HG03521 (cell line): ENCODE data around the gene SMYD4.
"Not testable (repeated sequence)": the region's sequence is repeated elsewhere in the genome, so short reads cannot be mapped to it uniquely, and the experiment has no call there.

Source experiments
- ATAC-seq: cut with Tn5 transposase; IDR thresholded peaks from one replicate; pipeline ENCODE4 v1.9.1; 2021; ENCODE audit warnings: mild to moderate bottlenecking, moderate library complexity; ENCODE audit not compliant: unreplicated experiment

SMYD4 gene

GRCh38 chr17:1762233-1762900 is 67.3 kb downstream of the SMYD4 start:
- no peak for ATAC-seq

GRCh38 chr17:1759529-1759928 is 70.2 kb downstream of the SMYD4 start:
- no peak for ATAC-seq

- ATAC-seq, result no peak
Observed at GRCh38 chr17:1758807-1759206, 70.9 kb downstream of the SMYD4 start.

GRCh38 chr17:1755827-1756262 is 73.9 kb downstream of the SMYD4 start:
- ATAC-seq, result no peak

GRCh38 chr17:1755252-1755826 is 74.4 kb downstream of the SMYD4 start:
- ATAC-seq, result no peak

- ATAC-seq, result no peak
Observed at GRCh38 chr17:1754430-1755112, 75.1 kb downstream of the SMYD4 start.

GRCh38 chr17:1753767-1754429 is 75.8 kb downstream of the SMYD4 start:
- ATAC-seq, result no peak

- no peak for ATAC-seq
Observed at GRCh38 chr17:1752425-1753262, 77.1 kb downstream of the SMYD4 start.

- ATAC-seq, result no peak
Observed at GRCh38 chr17:1750628-1751027, 79.1 kb downstream of the SMYD4 start.

GRCh38 chr17:1746975-1747543 is 82.6 kb downstream of the SMYD4 start:
- no peak for ATAC-seq

GRCh38 chr17:1745513-1746020 is 84.1 kb downstream of the SMYD4 start:
- ATAC-seq, result no peak

- no peak for ATAC-seq
Observed at GRCh38 chr17:1744551-1745512, 84.9 kb downstream of the SMYD4 start.

GRCh38 chr17:1743088-1743439 is 86.6 kb downstream of the SMYD4 start:
- ATAC-seq, result no peak

GRCh38 chr17:1742371-1743087 is 87.2 kb downstream of the SMYD4 start, which contains the start of gene SERPINF2:
Gene SERPINF2, plus strand, starts transcription at chr17:1742871. Its CDS starts 2,125 bp downstream, at chr17:1744996.
- ATAC-seq, result no peak

GRCh38 chr17:1741899-1742298 is 87.8 kb downstream of the SMYD4 start:
- not testable (repeated sequence) for ATAC-seq

- no peak for ATAC-seq
Observed at GRCh38 chr17:1737531-1738291, 92.0 kb downstream of the SMYD4 start.

GRCh38 chr17:1736348-1737281 is 93.1 kb downstream of the SMYD4 start:
- ATAC-seq, result no peak
